ENCODE data around the gene ADAMTS7. TPM values are rescaled to one million over a fixed set of nuclear protein-coding genes. Genes with fewer than 3 reads are reported as not detected.

The ADAMTS7 gene
- polyA plus RNA-seq, 1 donor from 2014 or later: 31.5 TPM

- Histone ChIP-seq H3K27ac (ENCODE audit: low read length) (no peak overlapping the region), H3K9ac (ENCODE audit: low read length) (no peak overlapping the region), H3F3A (ENCODE audit: insufficient read depth, low read length, poor library complexity, severe bottlenecking) (no peaks in the 10 kb centered on the region), H3K4me3 (ENCODE audit: low read length) (no peak overlapping the region), H3K9me3 (ENCODE audit: low read length) (no peaks in the 10 kb centered on the region), H3K79me2 (replicated peaks; ENCODE audit: insufficient read depth, low read length) (no peaks in the 10 kb centered on the region), H3K27me3 (ENCODE audit: insufficient read depth, low read depth, low read length) (no peaks in the 10 kb centered on the region), H2AFZ (ENCODE audit: low read depth, low read length) (no peak overlapping the region), H4K20me1 (ENCODE audit: insufficient read depth) (no peaks in the 10 kb centered on the region), H3K4me2 (ENCODE audit: low read length) (no peak overlapping the region), H3K9me2 (ENCODE audit: insufficient read depth, low read length) (no peaks in the 10 kb centered on the region), H3K36me3 (ENCODE audit: insufficient read depth, low read length) (no peaks in the 10 kb centered on the region)
- TF ChIP-seq RAD21 (conservative IDR thresholded peaks at IDR 0.05): no peak
- no peak for TF ChIP-seq SMC3 (conservative IDR thresholded peaks at IDR 0.05; ENCODE audit: poor library complexity)
- no peak for TF ChIP-seq EP300 (conservative IDR thresholded peaks at IDR 0.05; ENCODE audit: poor library complexity, severe bottlenecking)
- no peak for TF ChIP-seq POLR2AphosphoS5 (IDR thresholded peaks at IDR 0.05)
- TF ChIP-seq MXI1 (conservative IDR thresholded peaks at IDR 0.05; ENCODE audit: poor library complexity, severe bottlenecking): no peak
- no peak for TF ChIP-seq EZH2 (IDR thresholded peaks at IDR 0.05; ENCODE audit: borderline replicate concordance, insufficient read depth, low read length, poor library complexity, severe bottlenecking)
- no peak for TF ChIP-seq TAF1 (IDR thresholded peaks at IDR 0.05; ENCODE audit: low read depth)
- no peak for TF ChIP-seq REST (IDR thresholded peaks at IDR 0.05; ENCODE audit: borderline replicate concordance)
Observed at GRCh38 chr15:78716651-78717050, 94.6 kb downstream of the ADAMTS7 start.

GRCh38 chr15:78715930-78716329 lies 95.3 kb downstream of the ADAMTS7 start:
- H3F3A ChIP-seq (ENCODE audit: insufficient read depth, low read length, poor library complexity, severe bottlenecking): no peaks in the 10 kb centered on the region
- no peak for TF ChIP-seq POLR2AphosphoS5 (IDR thresholded peaks at IDR 0.05)
- TF ChIP-seq MXI1 (conservative IDR thresholded peaks at IDR 0.05; ENCODE audit: poor library complexity, severe bottlenecking): no peak
- no peak for TF ChIP-seq EP300 (conservative IDR thresholded peaks at IDR 0.05; ENCODE audit: poor library complexity, severe bottlenecking)
- no peak for TF ChIP-seq SMC3 (conservative IDR thresholded peaks at IDR 0.05; ENCODE audit: poor library complexity)
- no peak for TF ChIP-seq EZH2 (IDR thresholded peaks at IDR 0.05; ENCODE audit: borderline replicate concordance, insufficient read depth, low read length, poor library complexity, severe bottlenecking)
- TF ChIP-seq REST (IDR thresholded peaks at IDR 0.05; ENCODE audit: borderline replicate concordance): no peak
- TF ChIP-seq RAD21 (conservative IDR thresholded peaks at IDR 0.05): no peak
- no peak for TF ChIP-seq TAF1 (IDR thresholded peaks at IDR 0.05; ENCODE audit: low read depth)
- no peak for TF ChIP-seq CTCF (IDR thresholded peaks at IDR 0.05; ENCODE audit: poor library complexity, severe bottlenecking)
- H4K20me1 ChIP-seq (ENCODE audit: insufficient read depth): no peaks in the 10 kb centered on the region

More at GRCh38 chr15:78715930-78716329, 95.3 kb downstream of the ADAMTS7 start:
- no peak overlapping the region for H3K4me3 ChIP-seq (ENCODE audit: low read length)
- H3K9me3 ChIP-seq (ENCODE audit: low read length): no peaks in the 10 kb centered on the region
- no peak overlapping the region for H3K9ac ChIP-seq (ENCODE audit: low read length)
- H3K27me3 ChIP-seq (ENCODE audit: insufficient read depth, low read depth, low read length): no peaks in the 10 kb centered on the region
- no peak overlapping the region for H2AFZ ChIP-seq (ENCODE audit: low read depth, low read length)
- no peak overlapping the region for H3K4me2 ChIP-seq (ENCODE audit: low read length)
- no peaks in the 10 kb centered on the region for H3K79me2 ChIP-seq (replicated peaks; ENCODE audit: insufficient read depth, low read length)
- no peak overlapping the region for H3K27ac ChIP-seq (ENCODE audit: low read length)
- no peaks in the 10 kb centered on the region for H3K9me2 ChIP-seq (ENCODE audit: insufficient read depth, low read length)
- H3K36me3 ChIP-seq (ENCODE audit: insufficient read depth, low read length): no peaks in the 10 kb centered on the region

Measured in neural cell (in vitro differentiated cells).